GM12891 (cell line): Measurements from ENCODE around the gene SYNPR.

Source experiments
- POLR2A ChIP-seq: IDR thresholded peaks from 2 replicates; pipeline ENCODE4 v1.6.1; 2011; ENCODE audit warnings: low read depth, low read length, control low read depth
- TAF1 ChIP-seq: IDR thresholded peaks from 2 replicates; pipeline ENCODE4 v1.6.1; 2011; ENCODE audit warnings: low read depth, low read length, control low read depth

DNA sequence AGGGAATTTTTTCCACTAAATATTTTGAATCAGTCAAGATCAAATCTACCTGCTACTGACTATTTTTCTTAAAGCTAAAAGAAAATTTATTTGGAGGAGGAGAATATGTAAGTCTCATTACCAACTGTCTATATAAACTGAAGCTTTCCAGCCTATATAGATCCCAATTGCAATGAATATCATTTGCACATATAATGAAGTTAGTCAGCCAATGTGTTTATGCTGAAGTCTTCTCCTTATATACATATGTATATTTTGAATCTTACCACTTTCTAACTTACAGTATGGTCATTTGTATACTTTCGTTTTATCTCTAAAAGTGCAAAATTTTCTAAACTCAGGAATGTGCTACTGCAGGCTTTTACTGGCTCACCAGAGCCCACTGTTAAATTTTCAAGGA is 136.5 kb downstream of the SYNPR start:
- TF ChIP-seq TAF1 (no peak), POLR2A (no peak)
